Endodermal cell (in vitro differentiated cells): ENCODE results near the gene NASP. TPM values are rescaled to one million over a fixed set of nuclear protein-coding genes. Genes with fewer than 3 reads are reported as not detected.

Source experiments
- DNase-seq: peaks from one replicate; pipeline ENCODE4 v3.0.0-alpha.2; 2017
- H3K27ac ChIP-seq: 2 replicates; pipeline ENCODE4 v1.5.1; 2013; ENCODE audit warnings: mild to moderate bottlenecking, low read depth, low read length, moderate library complexity
- H3K27me3 ChIP-seq: 2 replicates; pipeline ENCODE4 v1.6.1; 2013; ENCODE audit warnings: mild to moderate bottlenecking, low read length, moderate library complexity; ENCODE audit not compliant: insufficient read depth, control insufficient read depth, poor library complexity, severe bottlenecking
- H3K36me3 ChIP-seq: 2 replicates; pipeline ENCODE4 v1.7.0; 2013; ENCODE audit warnings: mild to moderate bottlenecking, low read length, moderate library complexity; ENCODE audit not compliant: control insufficient read depth, insufficient read depth
- H3K4me1 ChIP-seq: one replicate; pipeline ENCODE4 v1.7.0; 2013; ENCODE audit warnings: low read length; ENCODE audit not compliant: control insufficient read depth, insufficient read depth
- H3K4me3 ChIP-seq: 2 replicates; pipeline ENCODE4 v1.5.1; 2013; ENCODE audit warnings: mild to moderate bottlenecking, low read length, moderate library complexity
- H3K9ac ChIP-seq: 2 replicates; pipeline ENCODE4 v1.6.1; 2013; ENCODE audit warnings: mild to moderate bottlenecking, low read length, moderate library complexity; ENCODE audit not compliant: poor library complexity, severe bottlenecking; ENCODE audit errors: extremely low read depth
- H3K9me3 ChIP-seq: 2 replicates; pipeline ENCODE4 v1.6.1; 2013; ENCODE audit warnings: mild to moderate bottlenecking, low read length, moderate library complexity; ENCODE audit not compliant: control insufficient read depth
- H3K27ac Mint-ChIP-seq: 2 replicates; pipeline ENCODE4 v1.8.0; 2020; ENCODE audit warnings: mixed read lengths
- H3K27me3 Mint-ChIP-seq: 2 replicates; pipeline ENCODE4 v1.8.0; 2021; ENCODE audit warnings: mild to moderate bottlenecking, mixed read lengths; ENCODE audit not compliant: insufficient read depth
- H3K36me3 Mint-ChIP-seq: 2 replicates; pipeline ENCODE4 v1.8.0; 2020; ENCODE audit warnings: low read depth, mixed read lengths
- H3K4me1 Mint-ChIP-seq: 2 replicates; pipeline ENCODE4 v1.8.0; 2020; ENCODE audit warnings: mixed read lengths
- H3K4me3 Mint-ChIP-seq: 2 replicates; pipeline ENCODE4 v1.8.0; 2020; ENCODE audit warnings: mild to moderate bottlenecking, moderate library complexity, mixed read lengths
- H3K9me3 Mint-ChIP-seq: 2 replicates; pipeline ENCODE4 v1.8.0; 2020; ENCODE audit warnings: mild to moderate bottlenecking, mixed read lengths
- CTCF ChIP-seq: fragments of 200-600 bp; sonication (generic); conservative IDR thresholded peaks from 2 replicates; pipeline ENCODE4 v1.5.0; 2021; ENCODE audit warnings: antibody characterized with exemption, mild to moderate bottlenecking
- WGBS, 2 experiments: methylation state at CpG; one replicate each; pipeline versions ENCODE4 v1.1.5 to v1.1.7; 2013; ENCODE audit warnings: missing lambda C conversion rate in 2 of 2, mixed read lengths in 1 of 2; ENCODE audit not compliant: insufficient coverage in 1 of 2, insufficient read length in 1 of 2; 5-methylcytosine and 5-hydroxymethylcytosine counted together
- total RNA-seq, 2 donors: library from RNA; stranded (reverse); fragmentation: NEBNext Ultra II Directional in 1 of 2; extraction: Animal tissue kit (Norgen Biotek cat#: 25700) in 1 of 2; gene quantifications; 2 replicates in 1 of 2; 3 replicates in 1 of 2; pipeline ENCODE4 v1.2.1, GENCODE V29; 2021

NASP gene
- total RNA-seq, 2 donors from 2014 or later: 368 to 385 TPM

- H3K4me1 Mint-ChIP-seq: peaks cover 7% of the 10 kb centered on the region
- H3K36me3 Mint-ChIP-seq: peaks cover 19% of the 10 kb centered on the region
- Histone ChIP-seq H3K4me3 (peak overlapping the region; percentile 89), H3K36me3 (peaks cover 28% of the 10 kb centered on the region), H3K27me3 (no peaks in the 10 kb centered on the region), H3K27ac (peak overlapping the region; percentile 99), H3K9me3 (no peaks in the 10 kb centered on the region), H3K4me1 (no peaks in the 10 kb centered on the region), H3K9ac (peak overlapping the region; percentile 97)
- H3K4me3 Mint-ChIP-seq: peak overlapping the region; percentile 99
- H3K27ac Mint-ChIP-seq: peak overlapping the region; percentile 100
- H3K9me3 Mint-ChIP-seq: no peaks in the 10 kb centered on the region
- H3K27me3 Mint-ChIP-seq: no peaks in the 10 kb centered on the region
- no peak for DNase-seq
- 38 to 53% methylated on average over 3 to 7 of the region's 7 CpGs for WGBS, 2 experiments
- TF ChIP-seq CTCF: no peak
These were observed 1.7 kb downstream of the NASP start for GRCh38 chr1:45585496-45586075.

GRCh38 chr1:45586769-45587168 is 2.9 kb downstream of the NASP start:
- Mint-ChIP-seq H3K9me3 (no peaks in the 10 kb centered on the region), H3K27me3 (no peaks in the 10 kb centered on the region), H3K36me3 (peaks cover 27% of the 10 kb centered on the region), H3K27ac (peak overlapping the region; percentile 30), H3K4me1 (peaks cover 12% of the 10 kb centered on the region), H3K4me3 (peak overlapping the region; percentile 99)
- H3K27ac ChIP-seq: no peak overlapping the region
- 88 to 96% methylated on average over 2 to 3 of the region's 4 CpGs for WGBS, 2 experiments
- no peaks in the 10 kb centered on the region for H3K4me1 ChIP-seq
- H3K27me3 ChIP-seq: no peaks in the 10 kb centered on the region
- H3K9me3 ChIP-seq: no peaks in the 10 kb centered on the region
- peak overlapping the region; percentile 89 for H3K4me3 ChIP-seq
- TF ChIP-seq CTCF: no peak
- peaks cover 40% of the 10 kb centered on the region for H3K36me3 ChIP-seq
- H3K9ac ChIP-seq: no peak overlapping the region
- no peak for DNase-seq

- no peak overlapping the region for H3K27ac ChIP-seq
- no peak overlapping the region for H3K9ac ChIP-seq
- H3K4me3 ChIP-seq: no peak overlapping the region
- H3K4me1 ChIP-seq: no peaks in the 10 kb centered on the region
- Mint-ChIP-seq H3K9me3 (no peaks in the 10 kb centered on the region), H3K4me1 (peaks cover 12% of the 10 kb centered on the region), H3K27ac (no peak overlapping the region), H3K4me3 (no peak overlapping the region), H3K36me3 (peaks cover 52% of the 10 kb centered on the region), H3K27me3 (no peaks in the 10 kb centered on the region)
- H3K9me3 ChIP-seq: no peaks in the 10 kb centered on the region
- H3K27me3 ChIP-seq: no peaks in the 10 kb centered on the region
- WGBS, 2 experiments: 94 to 100% methylated on average over 1 of the region's 1 CpG
- no peak for DNase-seq
- no peak for TF ChIP-seq CTCF
- peaks cover 69% of the 10 kb centered on the region for H3K36me3 ChIP-seq
These were observed 6.0 kb downstream of the NASP start for GRCh38 chr1:45589861-45590260.
